Mucosa of rectum (tissue), 2 donors: ENCODE data around the gene ZCCHC14.

Experiments used
- H3K27ac ChIP-seq, 2 donors: one replicate each; pipeline ENCODE4 v1.7.0; 2013; ENCODE audit warnings: inconsistent platforms in 2 of 2, low read depth in 2 of 2, low read length in 2 of 2
- H3K27me3 ChIP-seq, 2 donors: one replicate each; pipeline ENCODE4 v1.7.0; 2013; ENCODE audit warnings: low read length in 2 of 2; ENCODE audit not compliant: control insufficient read depth in 2 of 2, insufficient read depth in 2 of 2
- H3K36me3 ChIP-seq, 2 donors: one replicate each; pipeline ENCODE4 v1.7.0; 2013; ENCODE audit warnings: low read length in 2 of 2; ENCODE audit not compliant: control insufficient read depth in 2 of 2, insufficient read depth in 2 of 2
- H3K4me1 ChIP-seq, 2 donors: one replicate each; pipeline ENCODE4 v1.7.0; 2013; ENCODE audit warnings: low read length in 2 of 2, mild to moderate bottlenecking in 1 of 2; ENCODE audit not compliant: control insufficient read depth in 2 of 2, insufficient read depth in 2 of 2
- H3K4me3 ChIP-seq, 2 donors: one replicate each; pipeline ENCODE4 v1.7.0; 2013; ENCODE audit warnings: low read length in 2 of 2
- H3K9ac ChIP-seq, 2 donors: one replicate each; pipeline ENCODE4 v1.7.0; 2013; ENCODE audit warnings: low read length in 2 of 2, low read depth in 1 of 2, mild to moderate bottlenecking in 1 of 2
- H3K9me3 ChIP-seq, 2 donors: one replicate each; pipeline ENCODE4 v1.7.0; 2013; ENCODE audit warnings: low read length in 2 of 2; ENCODE audit not compliant: control insufficient read depth in 2 of 2
- donor health status: healthy.
- donor health status: Normal muscosa, but diverticular disease.

Gene ZCCHC14

GRCh38 chr16:87358696-87359095 lies 134.1 kb downstream of the ZCCHC14 start:
- Histone ChIP-seq H3K4me3 (no peak overlapping the region), H3K9ac (no peak overlapping the region), H3K27me3 (no peaks in the 10 kb centered on the region), H3K36me3 (peaks cover 46 to 49% of the 10 kb centered on the region in 2 donors), H3K9me3 (no peaks in the 10 kb centered on the region), H3K27ac (no peak overlapping the region), H3K4me1 (peaks cover 0 to 1% of the 10 kb centered on the region in 2 donors)

- Histone ChIP-seq H3K9ac (no peak overlapping the region), H3K27ac (no peak overlapping the region), H3K4me3 (no peak overlapping the region), H3K4me1 (no peaks in the 10 kb centered on the region), H3K36me3 (peaks cover 46 to 49% of the 10 kb centered on the region in 2 donors), H3K27me3 (no peaks in the 10 kb centered on the region), H3K9me3 (no peaks in the 10 kb centered on the region)
Observed at GRCh38 chr16:87358250-87358649, 134.6 kb downstream of the ZCCHC14 start.

- Histone ChIP-seq H3K9ac (no peak overlapping the region), H3K4me1 (no peaks in the 10 kb centered on the region), H3K27ac (no peak overlapping the region), H3K9me3 (no peaks in the 10 kb centered on the region), H3K4me3 (no peak overlapping the region), H3K27me3 (no peaks in the 10 kb centered on the region), H3K36me3 (peaks cover 40 to 46% of the 10 kb centered on the region in 2 donors)
Observed at GRCh38 chr16:87356491-87356853, 136.4 kb downstream of the ZCCHC14 start.
